NT2/D1 (cell line): ENCODE results near the gene NEO1.

ENCODE experiments used
- YY1 ChIP-seq: IDR thresholded peaks from 2 replicates; pipeline ENCODE4 v1.6.1; 2011; ENCODE audit not compliant: insufficient read length, insufficient read depth
- ZNF274 ChIP-seq: IDR thresholded peaks from 2 replicates; pipeline ENCODE4 v1.6.1; 2011; ENCODE audit warnings: mild to moderate bottlenecking, low read depth, low read length

DNA sequence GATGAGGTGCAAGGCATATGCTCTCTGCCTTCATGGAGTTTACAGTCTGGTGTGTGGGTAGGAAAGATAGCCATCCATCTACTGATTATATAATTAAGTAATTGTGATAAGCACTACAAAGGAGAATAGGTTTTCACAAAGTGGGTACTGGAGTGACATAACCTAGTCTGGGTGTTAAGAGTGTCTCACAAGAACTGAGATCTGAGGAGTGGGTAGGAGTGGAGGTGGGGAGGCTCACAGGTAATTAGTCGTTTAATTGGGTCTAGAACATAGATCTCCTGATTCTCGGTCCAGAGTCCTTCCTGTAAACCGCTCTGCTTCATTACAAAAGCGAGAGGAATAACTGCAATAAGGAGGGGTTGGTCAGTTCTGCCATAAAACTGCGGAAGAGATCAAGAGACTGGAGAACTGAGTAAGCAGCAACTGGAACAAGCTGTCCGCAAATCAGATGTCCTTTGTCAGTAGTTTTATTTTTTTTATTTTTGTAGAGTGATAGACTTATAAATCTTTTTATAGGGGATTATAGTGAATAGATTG, 2.2 kb downstream of the NEO1 start:
- TF ChIP-seq ZNF274: no peak
- TF ChIP-seq YY1: no peak
